ENCODE data around the gene PRLR. TPM values are rescaled to one million over a fixed set of nuclear protein-coding genes. Genes with fewer than 3 reads are reported as not detected.

Gene PRLR
- total RNA-seq, 1 donor from 2014 or later: 0.38 TPM

GRCh38 chr5:35032356-35032755 lies 197.9 kb downstream of the PRLR start:
- intact Hi-C loops (cut with DNase I): no loop called here
- DNase-seq (ENCODE audit: missing footprints) (no peak), ATAC-seq (no peak)

GRCh38 chr5:35031276-35031675 lies 199.0 kb downstream of the PRLR start:
- intact Hi-C loops (cut with DNase I): no loop called here
- DNase-seq (ENCODE audit: missing footprints): no peak
- no peak for ATAC-seq

GRCh38 chr5:35030426-35031100 lies 199.7 kb downstream of the PRLR start:
- DNase-seq (ENCODE audit: missing footprints) (no peak), ATAC-seq (no peak)
- intact Hi-C loops (cut with DNase I): no loop called here

GRCh38 chr5:35029333-35029732 lies 201.0 kb downstream of the PRLR start:
- ATAC-seq (no peak), DNase-seq (ENCODE audit: missing footprints) (no peak)
- intact Hi-C loops (cut with DNase I): no loop called here

GRCh38 chr5:35026941-35027340 lies 203.3 kb downstream of the PRLR start:
- ATAC-seq: no peak
- intact Hi-C loops (cut with DNase I): no loop called here
- no peak for DNase-seq (ENCODE audit: missing footprints)

GRCh38 chr5:35026280-35026840 lies 203.9 kb downstream of the PRLR start:
- intact Hi-C loops (cut with DNase I): no loop called here
- no peak for DNase-seq (ENCODE audit: missing footprints)
- ATAC-seq: no peak

GRCh38 chr5:35024911-35025510 lies 205.3 kb downstream of the PRLR start:
- no peak for ATAC-seq
- DNase-seq (ENCODE audit: missing footprints): no peak

GRCh38 chr5:35023391-35024178 lies 206.7 kb downstream of the PRLR start:
- DNase-seq (ENCODE audit: missing footprints) (no peak), ATAC-seq (no peak)
- intact Hi-C loops (cut with DNase I): no loop called here

More at GRCh38 chr5:35024911-35025510, 205.3 kb downstream of the PRLR start:
- intact Hi-C loops (cut with DNase I): no loop called here

GRCh38 chr5:35016174-35017051 lies 213.9 kb downstream of the PRLR start:
- intact Hi-C loops (cut with DNase I): no loop called here
- DNase-seq (ENCODE audit: missing footprints): no peak
- no peak for ATAC-seq

GRCh38 chr5:35015063-35015462 lies 215.2 kb downstream of the PRLR start:
- DNase-seq (ENCODE audit: missing footprints) (no peak), ATAC-seq (peak; percentile 70)
- intact Hi-C loops (cut with DNase I): no loop called here

- ATAC-seq: peak; percentile 91
- no peak for DNase-seq (ENCODE audit: missing footprints)
- intact Hi-C loops (cut with DNase I): no loop called here
Measured at GRCh38 chr5:35012796-35013195, 217.5 kb downstream of the PRLR start.

GRCh38 chr5:35012365-35012764 lies 217.9 kb downstream of the PRLR start:
- intact Hi-C loops (cut with DNase I): no loop called here
- DNase-seq (ENCODE audit: missing footprints) (no peak), ATAC-seq (no peak)

GRCh38 chr5:35010676-35011075 lies 219.6 kb downstream of the PRLR start:
- DNase-seq (ENCODE audit: missing footprints) (no peak), ATAC-seq (no peak)
- intact Hi-C loops (cut with DNase I): no loop called here

GRCh38 chr5:35009657-35010056 lies 220.6 kb downstream of the PRLR start:
- ATAC-seq (peak; percentile 25), DNase-seq (ENCODE audit: missing footprints) (no peak)
- intact Hi-C loops (cut with DNase I): loop anchor here (10.0 kb wide), 1 partner anchor 525 kb away; no protein-coding TSS in a partner anchor

GRCh38 chr5:35009019-35009418 lies 221.3 kb downstream of the PRLR start:
- no peak for DNase-seq (ENCODE audit: missing footprints)
- intact Hi-C loops (cut with DNase I): loop anchor here (10.0 kb wide), 1 partner anchor 524 kb away; no protein-coding TSS in a partner anchor

GRCh38 chr5:35004771-35005170 lies 225.5 kb downstream of the PRLR start:
- ATAC-seq: no peak
- intact Hi-C loops (cut with DNase I): loop anchor here (5.0 to 10.0 kb wide), 2 partner anchors 42 to 520 kb away; no protein-coding TSS in a partner anchor

More at GRCh38 chr5:35009019-35009418, 221.3 kb downstream of the PRLR start:
- ATAC-seq: no peak

GRCh38 chr5:35004200-35004599 lies 226.1 kb downstream of the PRLR start:
- intact Hi-C loops (cut with DNase I): loop anchor here (5.0 to 10.0 kb wide), 2 partner anchors 42 to 519 kb away; no protein-coding TSS in a partner anchor
- ATAC-seq (no peak), DNase-seq (ENCODE audit: missing footprints) (no peak)

More at GRCh38 chr5:35004771-35005170, 225.5 kb downstream of the PRLR start:
- no peak for DNase-seq (ENCODE audit: missing footprints)

Measured in Right ventricle myocardium inferior (tissue), 1 donor.